ENCODE data around the gene UBASH3B.

Gene UBASH3B

DNA sequence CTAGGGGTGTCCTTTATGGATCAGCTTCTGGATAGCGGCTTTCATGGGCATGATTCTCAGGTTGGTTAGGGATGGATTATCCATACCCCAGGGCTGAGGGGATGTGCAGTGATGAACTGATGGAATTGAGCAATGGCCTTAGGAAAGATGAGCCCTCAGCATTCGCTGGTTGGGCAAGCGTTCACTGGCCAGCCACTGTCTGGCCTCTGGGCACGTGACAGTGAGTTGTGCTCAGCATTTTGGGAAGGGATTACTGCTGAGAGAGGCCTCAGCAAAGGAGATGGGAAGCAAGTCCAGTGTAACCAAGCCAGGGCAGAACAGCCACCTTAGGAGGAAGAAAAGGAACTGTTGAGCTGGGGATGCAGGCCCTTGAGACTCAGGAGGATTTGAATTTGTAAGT is 17.4 kb downstream of the UBASH3B start:
- TF ChIP-seq, protein P1, sequence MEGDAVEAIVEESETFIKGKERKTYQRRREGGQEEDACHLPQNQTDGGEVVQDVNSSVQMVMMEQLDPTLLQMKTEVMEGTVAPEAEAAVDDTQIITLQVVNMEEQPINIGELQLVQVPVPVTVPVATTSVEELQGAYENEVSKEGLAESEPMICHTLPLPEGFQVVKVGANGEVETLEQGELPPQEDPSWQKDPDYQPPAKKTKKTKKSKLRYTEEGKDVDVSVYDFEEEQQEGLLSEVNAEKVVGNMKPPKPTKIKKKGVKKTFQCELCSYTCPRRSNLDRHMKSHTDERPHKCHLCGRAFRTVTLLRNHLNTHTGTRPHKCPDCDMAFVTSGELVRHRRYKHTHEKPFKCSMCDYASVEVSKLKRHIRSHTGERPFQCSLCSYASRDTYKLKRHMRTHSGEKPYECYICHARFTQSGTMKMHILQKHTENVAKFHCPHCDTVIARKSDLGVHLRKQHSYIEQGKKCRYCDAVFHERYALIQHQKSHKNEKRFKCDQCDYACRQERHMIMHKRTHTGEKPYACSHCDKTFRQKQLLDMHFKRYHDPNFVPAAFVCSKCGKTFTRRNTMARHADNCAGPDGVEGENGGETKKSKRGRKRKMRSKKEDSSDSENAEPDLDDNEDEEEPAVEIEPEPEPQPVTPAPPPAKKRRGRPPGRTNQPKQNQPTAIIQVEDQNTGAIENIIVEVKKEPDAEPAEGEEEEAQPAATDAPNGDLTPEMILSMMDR (IDR thresholded peaks at IDR 0.05; ENCODE audit: borderline replicate concordance, control extremely low read depth, extremely low read depth, insufficient read depth, missing control alignments) = no peak
- no peak for DNase-seq (ENCODE audit: low spot score)
- in situ Hi-C loops (cut with MboI; ENCODE audit: low sequenced_read_pairs, unreplicated experiment) = no loop called here

GRCh38 chr11:122673701-122674100 is 18.2 kb downstream of the UBASH3B start:
- DNase-seq (ENCODE audit: low spot score) = no peak
- TF ChIP-seq, protein P1 (IDR thresholded peaks at IDR 0.05; ENCODE audit: borderline replicate concordance, control extremely low read depth, extremely low read depth, insufficient read depth, missing control alignments) = no peak
- in situ Hi-C loops (cut with MboI; ENCODE audit: low sequenced_read_pairs, unreplicated experiment) = no loop called here

DNA sequence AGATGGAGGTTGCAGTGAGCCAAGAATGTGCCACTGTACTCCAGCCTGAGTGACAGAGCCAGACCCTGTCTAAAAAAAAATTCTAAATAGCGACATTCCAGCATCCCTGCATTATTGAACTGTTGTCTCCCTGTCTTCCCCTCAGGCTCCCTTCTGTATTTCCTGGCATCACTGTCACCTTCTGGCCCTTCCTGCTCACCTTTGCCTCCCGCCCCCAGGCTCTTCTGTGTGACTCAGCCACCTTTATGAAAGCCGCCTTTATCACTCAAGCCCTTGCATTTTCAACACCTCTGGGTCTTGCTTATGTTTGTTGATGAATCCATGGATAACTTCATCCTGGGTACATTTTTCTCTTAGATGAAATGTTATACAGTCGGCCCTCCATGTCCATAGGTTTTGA is 21.1 kb downstream of the UBASH3B start:
- in situ Hi-C loops (cut with MboI; ENCODE audit: low sequenced_read_pairs, unreplicated experiment) = no loop called here
- TF ChIP-seq, protein P1 (IDR thresholded peaks at IDR 0.05; ENCODE audit: borderline replicate concordance, control extremely low read depth, extremely low read depth, insufficient read depth, missing control alignments) = no peak
- no peak for DNase-seq (ENCODE audit: low spot score)

DNA sequence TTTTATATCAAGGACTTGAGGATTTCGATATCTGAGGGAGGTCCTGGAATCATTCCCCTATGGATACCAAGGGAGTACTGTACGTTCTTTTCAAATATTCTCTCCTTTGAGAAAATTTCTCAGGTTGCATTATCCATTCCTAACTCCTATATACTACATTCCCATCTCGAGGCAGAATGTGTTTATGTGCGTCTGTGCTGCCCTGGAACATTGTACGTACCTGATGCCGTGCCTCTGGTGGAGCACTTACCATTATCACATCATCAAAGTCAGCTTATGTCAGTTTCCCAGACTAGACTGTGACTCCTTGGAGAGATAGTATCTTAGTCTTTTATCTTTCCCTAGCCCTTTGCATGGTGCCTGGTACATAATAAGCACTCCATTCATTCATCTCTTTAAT is 21.7 kb downstream of the UBASH3B start:
- DNase-seq (ENCODE audit: low spot score) = no peak
- TF ChIP-seq, protein P1 (IDR thresholded peaks at IDR 0.05; ENCODE audit: borderline replicate concordance, control extremely low read depth, extremely low read depth, insufficient read depth, missing control alignments) = no peak
- in situ Hi-C loops (cut with MboI; ENCODE audit: low sequenced_read_pairs, unreplicated experiment) = no loop called here

DNA sequence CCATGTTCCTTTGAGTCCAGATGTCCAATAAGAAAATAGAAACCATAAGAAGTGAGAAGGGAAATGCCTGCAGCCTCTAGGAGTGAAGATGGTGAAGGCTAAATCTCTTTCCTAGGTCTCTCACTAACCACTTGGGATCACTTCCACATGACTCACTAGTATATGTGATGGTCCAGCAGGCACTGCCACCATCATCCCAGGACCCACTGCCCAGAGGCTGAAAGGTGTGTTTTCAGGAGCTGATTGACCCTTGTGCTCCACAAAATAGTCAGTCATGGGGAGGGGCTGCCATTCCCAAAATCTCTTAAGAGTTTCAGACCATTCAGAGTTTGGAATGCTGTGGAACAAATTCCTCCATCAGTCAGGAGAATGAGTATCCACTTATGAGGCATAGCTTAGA is 22.9 kb downstream of the UBASH3B start:
- DNase-seq (ENCODE audit: low spot score) = no peak
- in situ Hi-C loops (cut with MboI; ENCODE audit: low sequenced_read_pairs, unreplicated experiment) = no loop called here
- TF ChIP-seq, protein P1 (IDR thresholded peaks at IDR 0.05; ENCODE audit: borderline replicate concordance, control extremely low read depth, extremely low read depth, insufficient read depth, missing control alignments) = no peak

DNA sequence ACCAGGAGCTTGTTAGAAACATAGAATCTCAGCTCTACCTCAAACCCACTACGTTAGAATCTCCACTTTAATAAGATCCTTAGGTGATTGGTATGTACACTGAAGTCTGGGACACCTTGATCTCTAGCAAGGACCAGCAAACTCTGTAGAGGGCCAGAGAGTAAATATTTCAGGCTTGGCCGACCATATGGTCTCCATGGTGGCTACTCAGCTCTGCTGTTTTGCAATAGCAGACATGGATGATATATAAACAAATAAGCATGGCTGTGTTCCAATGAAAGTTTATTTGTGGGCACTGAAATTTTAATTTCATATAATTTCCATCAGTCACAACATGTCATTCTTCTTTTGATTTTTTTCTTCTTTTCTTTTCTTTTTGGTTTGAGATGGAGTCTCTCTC is 23.9 kb downstream of the UBASH3B start:
- in situ Hi-C loops (cut with MboI; ENCODE audit: low sequenced_read_pairs, unreplicated experiment) = no loop called here
- TF ChIP-seq, protein P1 (IDR thresholded peaks at IDR 0.05; ENCODE audit: borderline replicate concordance, control extremely low read depth, extremely low read depth, insufficient read depth, missing control alignments) = no peak
- DNase-seq (ENCODE audit: low spot score) = no peak

DNA sequence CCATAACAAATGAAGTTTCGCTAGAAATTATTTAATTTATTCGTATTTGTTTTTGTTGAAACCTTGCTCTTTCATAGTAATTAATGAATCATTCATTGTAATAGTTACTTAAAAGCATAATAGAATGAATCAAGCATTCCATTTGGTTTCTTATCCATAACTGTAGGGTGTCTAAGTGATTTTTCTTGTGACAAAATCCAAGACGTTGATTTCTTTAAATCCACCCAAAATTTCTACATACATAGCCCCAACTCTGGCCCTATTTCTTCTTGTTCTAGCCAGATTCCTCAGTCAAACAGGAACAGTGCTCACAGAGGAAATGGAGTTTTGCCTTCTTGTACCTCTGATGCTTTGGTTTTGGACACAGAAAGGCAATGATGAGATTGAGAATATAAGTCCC is 25.5 kb downstream of the UBASH3B start:
- TF ChIP-seq, protein P1 (IDR thresholded peaks at IDR 0.05; ENCODE audit: borderline replicate concordance, control extremely low read depth, extremely low read depth, insufficient read depth, missing control alignments) = no peak
- in situ Hi-C loops (cut with MboI; ENCODE audit: low sequenced_read_pairs, unreplicated experiment) = no loop called here
- no peak for DNase-seq (ENCODE audit: low spot score)

Data from GM13976 (cell line).